GM12892 (cell line): ENCODE measurements around the gene FAM9C.

Source experiments
- DNase-seq: peaks from one replicate; pipeline ENCODE4 v3.0.0; 2011; ENCODE audit not compliant: insufficient read length
- FAIRE-seq: peaks from 2 replicates; lab custom pipeline; 2011; peaks lifted over from hg19 to GRCh38; lab: Jason Lieb, UNC
- POLR2A ChIP-seq: IDR thresholded peaks from 2 replicates; pipeline ENCODE4 v1.6.1; 2011; ENCODE audit warnings: low read depth, low read length, control low read depth
- POLR2AphosphoS5 ChIP-seq: IDR thresholded peaks from 2 replicates; pipeline ENCODE4 v1.6.1; 2011; ENCODE audit warnings: low read depth, low read length, control low read depth
- TAF1 ChIP-seq: IDR thresholded peaks from 2 replicates; pipeline ENCODE4 v1.6.1; 2011; ENCODE audit warnings: low read depth, mild to moderate bottlenecking, control low read depth, low read length, borderline replicate concordance

Gene FAM9C

GRCh38 chrX:13014111-13015096 lies 30.0 kb downstream of the FAM9C start:
- FAIRE-seq (peak; percentile 17), DNase-seq (no peak)
- TF ChIP-seq POLR2A (no peak), TAF1 (no peak), POLR2AphosphoS5 (no peak)

- no peak for DNase-seq
- TF ChIP-seq POLR2A (no peak), POLR2AphosphoS5 (no peak), TAF1 (no peak)
Observed at GRCh38 chrX:13013363-13014110, 30.9 kb downstream of the FAM9C start.

GRCh38 chrX:13010546-13010945 lies 33.9 kb downstream of the FAM9C start:
- TF ChIP-seq TAF1 (no peak), POLR2AphosphoS5 (no peak), POLR2A (no peak)
- no peak for DNase-seq
- FAIRE-seq = peak; percentile 67

More at GRCh38 chrX:13013363-13014110, 30.9 kb downstream of the FAM9C start:
- peak; percentile 93 for FAIRE-seq

GRCh38 chrX:13009844-13010243 lies 34.6 kb downstream of the FAM9C start:
- no peak for TF ChIP-seq POLR2A
- FAIRE-seq (no peak), DNase-seq (no peak)

- no peak for TF ChIP-seq POLR2AphosphoS5
- TF ChIP-seq TAF1 = no peak
- no peak for TF ChIP-seq POLR2A
- FAIRE-seq = no peak
Observed at GRCh38 chrX:13009273-13009672, 35.1 kb downstream of the FAM9C start.

GRCh38 chrX:13008851-13009250 lies 35.6 kb downstream of the FAM9C start:
- no peak for FAIRE-seq
- TF ChIP-seq POLR2AphosphoS5 = no peak
- no peak for TF ChIP-seq POLR2A
- TF ChIP-seq TAF1 = no peak
- DNase-seq = no peak

More at GRCh38 chrX:13009273-13009672, 35.1 kb downstream of the FAM9C start:
- DNase-seq = no peak

GRCh38 chrX:13008189-13008533 lies 36.3 kb downstream of the FAM9C start:
- no peak for TF ChIP-seq POLR2AphosphoS5
- peak; percentile 29; the same call in 1 of the 2 replicates for TF ChIP-seq POLR2A
- peak; percentile 93 for FAIRE-seq
- no peak for DNase-seq

- FAIRE-seq = no peak
- DNase-seq = no peak
- TF ChIP-seq POLR2A (peak; percentile 28; the same call in 1 of the 2 replicates), POLR2AphosphoS5 (peak; percentile 74), TAF1 (no peak)
Observed at GRCh38 chrX:13007519-13008188, 36.8 kb downstream of the FAM9C start.

GRCh38 chrX:13005661-13006473 lies 38.6 kb downstream of the FAM9C start:
- FAIRE-seq = peak; percentile 90
- TF ChIP-seq TAF1 (no peak), POLR2A (0 out of 2 replicates have a peak, but pooled peaks have one; percentile 12), POLR2AphosphoS5 (no peak)
- no peak for DNase-seq

GRCh38 chrX:13001961-13002671 lies 42.3 kb downstream of the FAM9C start:
- FAIRE-seq (peak; percentile 72), DNase-seq (no peak)
- TF ChIP-seq TAF1 = no peak
